ENCODE results near the gene PINLYP. TPM values are rescaled to one million over a fixed set of nuclear protein-coding genes. Genes with fewer than 3 reads are reported as not detected.
"Not testable (repeated sequence)": the region's sequence is repeated elsewhere in the genome, so short reads cannot be mapped to it uniquely, and the experiment has no call there.

The PINLYP gene
- total RNA-seq, 6 experiments from 2014 or later, result 0.58 to 1.5 (median 0.81) TPM; not detected in 1

GRCh38 chr19:43546581-43546980 is 29.0 kb upstream of the PINLYP start:
- Histone ChIP-seq H3K36me3 (peaks cover 0 to 12% (median 1%) of the 10 kb centered on the region in 4 donors), H3K9me3 (no peaks in the 10 kb centered on the region), H3K27ac (no peak overlapping the region), H3K27me3 (no peaks in the 10 kb centered on the region), H3K4me3 (no peak overlapping the region), H3K4me1 (peaks cover 0 to 10% (median 0%) of the 10 kb centered on the region in 4 donors)
- DNase-seq (no peak), ATAC-seq (no peak)
- no CpG with 5 or more reads among the region's 3 CpGs for WGBS (ENCODE audit: insufficient coverage, low coverage, low lambda C conversion rate, missing lambda C conversion rate)
- intact Hi-C loops (cut with DNase I), result no loop called here
- TF ChIP-seq CTCF (IDR thresholded peaks at IDR 0.05) (no peak), POLR2A (IDR thresholded peaks at IDR 0.05) (no peak)

GRCh38 chr19:43547926-43548325 is 27.7 kb upstream of the PINLYP start:
- H3K9me3 ChIP-seq; intact Hi-C loops (cut with DNase I); H3K4me3 ChIP-seq; DNase-seq; H3K4me1 ChIP-seq; ATAC-seq; H3K27me3 ChIP-seq; H3K27ac ChIP-seq: not testable (repeated sequence)
- peaks cover 0 to 20% (median 1%) of the 10 kb centered on the region in 4 donors for H3K36me3 ChIP-seq
- 100% methylated on average over 1 of the region's 24 CpGs for WGBS (ENCODE audit: insufficient coverage, low coverage, low lambda C conversion rate, missing lambda C conversion rate)

DNA sequence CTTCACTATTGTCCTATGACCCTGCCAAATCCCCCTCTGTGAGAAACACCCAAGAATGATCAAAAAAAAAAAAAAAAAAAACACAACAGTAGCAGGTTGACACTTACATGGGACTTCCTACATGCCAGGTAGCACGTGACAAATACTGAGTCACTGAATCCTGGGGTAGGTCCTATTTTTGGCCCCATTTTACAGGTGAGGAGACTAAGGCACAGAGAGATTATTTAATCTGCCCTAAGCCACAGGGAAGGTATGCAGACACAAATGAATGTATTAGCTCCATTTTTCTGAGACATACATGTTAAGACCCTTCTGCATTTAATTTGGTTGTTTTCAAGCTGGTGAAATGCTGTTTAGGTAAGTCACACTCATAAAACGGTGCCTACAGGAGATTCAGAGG is 26.9 kb upstream of the PINLYP start:
- H3K9me3 ChIP-seq, result no peaks in the 10 kb centered on the region
- DNase-seq (no peak), ATAC-seq (no peak)
- no peak overlapping the region for H3K4me3 ChIP-seq
- peaks cover 0 to 21% (median 0%) of the 10 kb centered on the region in 4 donors for H3K36me3 ChIP-seq
- intact Hi-C loops (cut with DNase I), result no loop called here
- no peaks in the 10 kb centered on the region for H3K27me3 ChIP-seq
- TF ChIP-seq CTCF (IDR thresholded peaks at IDR 0.05), result no peak
- TF ChIP-seq POLR2A (IDR thresholded peaks at IDR 0.05), result no peak
- H3K27ac ChIP-seq, result no peak overlapping the region
- no peaks in the 10 kb centered on the region for H3K4me1 ChIP-seq
- 98% methylated on average over 2 of the region's 2 CpGs for WGBS (ENCODE audit: insufficient coverage, low coverage, low lambda C conversion rate, missing lambda C conversion rate)

GRCh38 chr19:43551399-43552197 is 24.0 kb upstream of the PINLYP start:
- no peaks in the 10 kb centered on the region for H3K27me3 ChIP-seq
- ATAC-seq (no peak), DNase-seq (no peak)
- no peak overlapping the region for H3K27ac ChIP-seq
- H3K4me3 ChIP-seq, result no peak overlapping the region
- TF ChIP-seq POLR2A (IDR thresholded peaks at IDR 0.05), result no peak
- no peak for TF ChIP-seq CTCF (IDR thresholded peaks at IDR 0.05)
- 67% methylated on average over 3 of the region's 23 CpGs for WGBS (ENCODE audit: insufficient coverage, low coverage, low lambda C conversion rate, missing lambda C conversion rate)
- H3K36me3 ChIP-seq, result peaks cover 0 to 21% (median 0%) of the 10 kb centered on the region in 4 donors
- H3K9me3 ChIP-seq, result no peaks in the 10 kb centered on the region
- intact Hi-C loops (cut with DNase I), result loop anchor here in 1 of 2 donors (10.0 kb wide), 1 partner anchor 103 kb away; no protein-coding TSS in a partner anchor
- H3K4me1 ChIP-seq, result no peaks in the 10 kb centered on the region

GRCh38 chr19:43552198-43552450 is 23.5 kb upstream of the PINLYP start:
- intact Hi-C loops (cut with DNase I), result loop anchor here in 1 of 2 donors (10.0 kb wide), 1 partner anchor 103 kb away; no protein-coding TSS in a partner anchor
- peaks cover 0 to 21% (median 0%) of the 10 kb centered on the region in 4 donors for H3K36me3 ChIP-seq
- H3K27ac ChIP-seq, result no peak overlapping the region
- no peaks in the 10 kb centered on the region for H3K9me3 ChIP-seq
- no peak for ATAC-seq
- no peak overlapping the region for H3K4me3 ChIP-seq
- DNase-seq, result no peak
- no peaks in the 10 kb centered on the region for H3K4me1 ChIP-seq
- WGBS (ENCODE audit: insufficient coverage, low coverage, low lambda C conversion rate, missing lambda C conversion rate), result no CpG with 5 or more reads among the region's 3 CpGs
- TF ChIP-seq CTCF (IDR thresholded peaks at IDR 0.05) (no peak), POLR2A (IDR thresholded peaks at IDR 0.05) (no peak)
- H3K27me3 ChIP-seq, result no peaks in the 10 kb centered on the region

All from right lobe of liver (tissue), 6 donors.